ENCODE results near the gene HABP4.

HABP4 gene

GRCh38 chr9:96418920-96419690 is 30.9 kb upstream of the HABP4 start:
- Histone ChIP-seq H3K27ac (ENCODE audit: low read depth, low read length) (peak overlapping the region; percentile 95), H3K9me3 (ENCODE audit: insufficient read depth, low read depth, low read length) (no peaks in the 10 kb centered on the region), H3K27me3 (ENCODE audit: insufficient read depth, low read length) (no peaks in the 10 kb centered on the region), H3K9ac (ENCODE audit: low read depth, low read length) (peak overlapping the region; percentile 90), H3K4me3 (ENCODE audit: low read length) (peak overlapping the region; percentile 71), H3K4me1 (ENCODE audit: insufficient read depth, low read length) (peaks cover 25% of the 10 kb centered on the region), H3K36me3 (ENCODE audit: insufficient read depth, low read length) (no peaks in the 10 kb centered on the region)
- under 1% methylated on average over 57 of the region's 58 CpGs for WGBS

- Histone ChIP-seq H3K27me3 (ENCODE audit: insufficient read depth, low read length) (no peaks in the 10 kb centered on the region), H3K27ac (ENCODE audit: low read depth, low read length) (peak overlapping the region; percentile 95), H3K4me3 (ENCODE audit: low read length) (peak overlapping the region; percentile 71), H3K4me1 (ENCODE audit: insufficient read depth, low read length) (peaks cover 25% of the 10 kb centered on the region), H3K9me3 (ENCODE audit: insufficient read depth, low read depth, low read length) (no peaks in the 10 kb centered on the region), H3K36me3 (ENCODE audit: insufficient read depth, low read length) (no peaks in the 10 kb centered on the region), H3K9ac (ENCODE audit: low read depth, low read length) (peak overlapping the region; percentile 90)
- WGBS: 66% methylated on average over 2 of the region's 2 CpGs
Measured at GRCh38 chr9:96419691-96419969, 30.3 kb upstream of the HABP4 start.

GRCh38 chr9:96420468-96421219 is 29.3 kb upstream of the HABP4 start:
- Histone ChIP-seq H3K27ac (ENCODE audit: low read depth, low read length) (peak overlapping the region; percentile 95), H3K9me3 (ENCODE audit: insufficient read depth, low read depth, low read length) (no peaks in the 10 kb centered on the region), H3K4me1 (ENCODE audit: insufficient read depth, low read length) (peaks cover 25% of the 10 kb centered on the region), H3K4me3 (ENCODE audit: low read length) (peak overlapping the region; percentile 71), H3K27me3 (ENCODE audit: insufficient read depth, low read length) (no peaks in the 10 kb centered on the region), H3K9ac (ENCODE audit: low read depth, low read length) (peak overlapping the region; percentile 90), H3K36me3 (ENCODE audit: insufficient read depth, low read length) (no peaks in the 10 kb centered on the region)
- WGBS: 36% methylated on average over 6 of the region's 6 CpGs

- Histone ChIP-seq H3K9ac (ENCODE audit: low read depth, low read length) (no peak overlapping the region), H3K27ac (ENCODE audit: low read depth, low read length) (no peak overlapping the region), H3K4me3 (ENCODE audit: low read length) (no peak overlapping the region), H3K36me3 (ENCODE audit: insufficient read depth, low read length) (no peaks in the 10 kb centered on the region), H3K4me1 (ENCODE audit: insufficient read depth, low read length) (peaks cover 20% of the 10 kb centered on the region), H3K27me3 (ENCODE audit: insufficient read depth, low read length) (no peaks in the 10 kb centered on the region), H3K9me3 (ENCODE audit: insufficient read depth, low read depth, low read length) (no peaks in the 10 kb centered on the region)
- WGBS: 72% methylated on average over 8 of the region's 8 CpGs
Measured at GRCh38 chr9:96423322-96423984, 26.5 kb upstream of the HABP4 start.

- Histone ChIP-seq H3K36me3 (ENCODE audit: insufficient read depth, low read length) (no peaks in the 10 kb centered on the region), H3K9ac (ENCODE audit: low read depth, low read length) (no peak overlapping the region), H3K27ac (ENCODE audit: low read depth, low read length) (no peak overlapping the region), H3K9me3 (ENCODE audit: insufficient read depth, low read depth, low read length) (no peaks in the 10 kb centered on the region), H3K4me3 (ENCODE audit: low read length) (no peak overlapping the region), H3K4me1 (ENCODE audit: insufficient read depth, low read length) (peaks cover 20% of the 10 kb centered on the region), H3K27me3 (ENCODE audit: insufficient read depth, low read length) (no peaks in the 10 kb centered on the region)
- WGBS: 87% methylated on average over 6 of the region's 6 CpGs
Measured at GRCh38 chr9:96423985-96424336, 26.0 kb upstream of the HABP4 start.

GRCh38 chr9:96425500-96426169 is 24.3 kb upstream of the HABP4 start:
- Histone ChIP-seq H3K4me1 (ENCODE audit: insufficient read depth, low read length) (peaks cover 7% of the 10 kb centered on the region), H3K36me3 (ENCODE audit: insufficient read depth, low read length) (no peaks in the 10 kb centered on the region), H3K27ac (ENCODE audit: low read depth, low read length) (no peak overlapping the region), H3K9me3 (ENCODE audit: insufficient read depth, low read depth, low read length) (no peaks in the 10 kb centered on the region), H3K9ac (ENCODE audit: low read depth, low read length) (no peak overlapping the region), H3K27me3 (ENCODE audit: insufficient read depth, low read length) (no peaks in the 10 kb centered on the region), H3K4me3 (ENCODE audit: low read length) (no peak overlapping the region)
- WGBS: 91% methylated on average over 4 of the region's 4 CpGs

- Histone ChIP-seq H3K36me3 (ENCODE audit: insufficient read depth, low read length) (no peaks in the 10 kb centered on the region), H3K9ac (ENCODE audit: low read depth, low read length) (no peak overlapping the region), H3K4me3 (ENCODE audit: low read length) (no peak overlapping the region), H3K27me3 (ENCODE audit: insufficient read depth, low read length) (no peaks in the 10 kb centered on the region), H3K27ac (ENCODE audit: low read depth, low read length) (no peak overlapping the region), H3K9me3 (ENCODE audit: insufficient read depth, low read depth, low read length) (no peaks in the 10 kb centered on the region), H3K4me1 (ENCODE audit: insufficient read depth, low read length) (no peaks in the 10 kb centered on the region)
Measured at GRCh38 chr9:96429732-96430131, 20.2 kb upstream of the HABP4 start.

GRCh38 chr9:96430377-96430776 is 19.6 kb upstream of the HABP4 start:
- Histone ChIP-seq H3K4me1 (ENCODE audit: insufficient read depth, low read length) (no peaks in the 10 kb centered on the region), H3K27ac (ENCODE audit: low read depth, low read length) (no peak overlapping the region), H3K4me3 (ENCODE audit: low read length) (no peak overlapping the region), H3K27me3 (ENCODE audit: insufficient read depth, low read length) (no peaks in the 10 kb centered on the region), H3K9me3 (ENCODE audit: insufficient read depth, low read depth, low read length) (no peaks in the 10 kb centered on the region), H3K36me3 (ENCODE audit: insufficient read depth, low read length) (no peaks in the 10 kb centered on the region), H3K9ac (ENCODE audit: low read depth, low read length) (no peak overlapping the region)
- WGBS: 80% methylated on average over 2 of the region's 2 CpGs

DNA sequence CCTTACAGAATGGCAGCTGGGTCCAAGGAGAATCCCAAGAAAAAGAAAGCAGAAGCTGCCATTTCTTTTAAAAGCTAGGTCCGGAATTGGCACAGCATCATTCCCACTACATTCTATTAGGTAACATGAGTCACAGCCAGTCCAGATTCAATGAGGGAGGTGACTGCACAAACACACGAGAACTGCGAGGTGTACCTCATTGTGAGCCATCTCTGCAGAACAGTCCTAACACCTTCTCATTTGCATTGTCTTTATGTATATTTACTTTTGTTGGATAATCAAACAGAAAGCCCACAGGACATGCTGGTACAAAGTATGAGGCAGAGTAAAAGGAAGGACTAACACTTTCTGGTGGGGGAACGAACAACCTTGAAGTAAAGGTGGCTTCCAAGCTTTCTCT is 14.6 kb upstream of the HABP4 start:
- Histone ChIP-seq H3K4me1 (ENCODE audit: insufficient read depth, low read length) (no peaks in the 10 kb centered on the region), H3K27ac (ENCODE audit: low read depth, low read length) (no peak overlapping the region), H3K27me3 (ENCODE audit: insufficient read depth, low read length) (no peaks in the 10 kb centered on the region), H3K9me3 (ENCODE audit: insufficient read depth, low read depth, low read length) (no peaks in the 10 kb centered on the region), H3K36me3 (ENCODE audit: insufficient read depth, low read length) (no peaks in the 10 kb centered on the region), H3K4me3 (ENCODE audit: low read length) (no peak overlapping the region), H3K9ac (ENCODE audit: low read depth, low read length) (no peak overlapping the region)
- WGBS: 95% methylated on average over 4 of the region's 4 CpGs

- Histone ChIP-seq H3K4me3 (ENCODE audit: low read length) (no peak overlapping the region), H3K4me1 (ENCODE audit: insufficient read depth, low read length) (no peaks in the 10 kb centered on the region)
- 91% methylated on average over 2 of the region's 2 CpGs for WGBS
Measured at GRCh38 chr9:96436063-96436455, 13.9 kb upstream of the HABP4 start.

More at GRCh38 chr9:96436063-96436455, 13.9 kb upstream of the HABP4 start:
- Histone ChIP-seq H3K9me3 (ENCODE audit: insufficient read depth, low read depth, low read length) (no peaks in the 10 kb centered on the region), H3K36me3 (ENCODE audit: insufficient read depth, low read length) (no peaks in the 10 kb centered on the region), H3K27me3 (ENCODE audit: insufficient read depth, low read length) (no peaks in the 10 kb centered on the region), H3K9ac (ENCODE audit: low read depth, low read length) (no peak overlapping the region), H3K27ac (ENCODE audit: low read depth, low read length) (no peak overlapping the region)
